ENCODE measurements around the gene HMX2.
A peak's percentile ranks its signal among the peaks of the same experiment; 100 is the strongest.
"Not testable (repeated sequence)": the region's sequence is repeated elsewhere in the genome, so short reads cannot be mapped to it uniquely, and the experiment has no call there.

The HMX2 gene

GRCh38 chr10:123153486-123154091 lies 5.7 kb downstream of the HMX2 start:
- no peak for DNase-seq

GRCh38 chr10:123154092-123154710 lies 6.3 kb downstream of the HMX2 start, which contains the start of gene BUB3:
TSS of gene BUB3 (plus strand) at chr10:123154402. CDS start at chr10:123154918, 516 bp downstream.
- DNase-seq = peak; percentile 96

- no peak for DNase-seq
These were observed 7.0 kb downstream of the HMX2 start for GRCh38 chr10:123154711-123155505.

GRCh38 chr10:123156078-123156477 lies 8.1 kb downstream of the HMX2 start:
- no peak for DNase-seq

GRCh38 chr10:123157210-123157609 lies 9.3 kb downstream of the HMX2 start:
- no peak for DNase-seq

- DNase-seq = no peak
These were observed 10.7 kb downstream of the HMX2 start for GRCh38 chr10:123158682-123159081.

GRCh38 chr10:123160311-123160980 lies 12.5 kb downstream of the HMX2 start:
- DNase-seq = no peak

- no peak for DNase-seq
These were observed 16.4 kb downstream of the HMX2 start for GRCh38 chr10:123164319-123164718.

- DNase-seq = no peak
These were observed 17.6 kb downstream of the HMX2 start for GRCh38 chr10:123165445-123166072.

GRCh38 chr10:123166618-123167017 lies 18.7 kb downstream of the HMX2 start:
- DNase-seq = no peak

- DNase-seq = no peak
These were observed 23.0 kb downstream of the HMX2 start for GRCh38 chr10:123170961-123171360.

GRCh38 chr10:123171616-123172015 lies 23.7 kb downstream of the HMX2 start:
- DNase-seq = not testable (repeated sequence)

- DNase-seq = no peak
These were observed 27.8 kb downstream of the HMX2 start for GRCh38 chr10:123175389-123176387.

GRCh38 chr10:123178390-123178789 lies 30.5 kb downstream of the HMX2 start:
- DNase-seq = not testable (repeated sequence)

- no peak for DNase-seq
These were observed 32.5 kb downstream of the HMX2 start for GRCh38 chr10:123180101-123181090.

- DNase-seq = no peak
These were observed 35.8 kb downstream of the HMX2 start for GRCh38 chr10:123183724-123184123.

- DNase-seq = peak; percentile 28
These were observed 39.8 kb downstream of the HMX2 start for GRCh38 chr10:123187781-123188180.

- no peak for DNase-seq
These were observed 44.0 kb downstream of the HMX2 start for GRCh38 chr10:123191886-123192285.

GRCh38 chr10:123194056-123194455 lies 46.1 kb downstream of the HMX2 start:
- DNase-seq = no peak
